HG03439 (cell line): ENCODE measurements around the gene CLCN2.

Experiments
- ATAC-seq: cut with Tn5 transposase; IDR thresholded peaks from one replicate; pipeline ENCODE4 v1.9.1; 2021; ENCODE audit warnings: mild to moderate bottlenecking, moderate library complexity; ENCODE audit not compliant: unreplicated experiment

CLCN2 gene

DNA sequence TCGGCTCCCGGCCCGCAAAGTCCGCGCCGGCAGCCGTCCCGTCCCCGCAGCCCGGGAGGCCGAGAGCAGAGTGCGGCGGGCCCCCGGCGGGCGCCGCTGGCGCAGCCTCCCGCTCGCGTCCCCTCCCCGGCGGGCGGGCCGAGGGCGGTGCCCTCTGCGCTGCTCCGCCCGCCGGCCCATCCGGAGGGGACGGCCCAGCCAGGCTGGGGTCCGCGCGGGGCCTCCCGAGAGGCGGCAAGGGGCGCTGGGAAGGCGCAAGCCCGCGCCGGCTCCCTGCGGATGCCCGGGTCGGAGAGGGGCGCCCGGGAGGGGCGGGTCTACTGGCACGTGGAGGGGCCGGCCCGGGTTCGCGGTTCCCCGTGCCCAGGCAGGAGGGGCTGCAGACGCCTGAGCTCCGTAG lies at the start of gene CLCN2, which contains the start of gene POLR2H:
Gene CLCN2, minus strand, starts transcription at position 74 of the 400 bp plus-strand sequence. CDS start 126 bp downstream, outside the sequence.
Gene POLR2H, plus strand, starts transcription at position 179 of the 400 bp plus-strand sequence. CDS start 1,783 bp downstream, outside the sequence.
- no peak for ATAC-seq

DNA sequence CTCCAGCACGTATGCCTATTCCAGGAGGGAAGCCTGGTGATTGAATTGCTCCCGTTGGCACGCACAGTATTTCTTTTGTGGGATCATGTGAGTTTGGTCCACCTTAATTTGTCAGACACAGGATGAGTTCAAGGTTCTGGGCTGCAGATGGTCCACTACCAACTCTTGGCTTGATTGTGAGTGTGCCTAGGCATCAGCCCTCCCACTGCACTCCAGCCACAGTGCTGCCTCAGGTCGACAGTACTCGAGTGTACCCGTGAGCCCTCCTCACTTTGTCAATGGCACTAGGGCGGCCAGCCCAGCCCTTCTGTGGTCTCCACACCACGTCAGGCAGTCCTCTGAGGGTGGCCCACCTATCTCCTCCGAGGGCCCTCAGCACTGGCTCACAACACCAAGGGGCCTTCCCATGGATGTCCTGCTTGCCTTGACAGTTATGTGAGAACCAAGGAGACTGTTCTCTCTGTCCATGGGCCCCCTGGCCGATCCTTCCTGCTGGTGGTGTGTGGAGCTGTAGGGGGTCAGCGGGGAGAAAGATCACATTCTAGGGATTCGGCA lies 48.6 kb upstream of the CLCN2 start:
- ATAC-seq: no peak

- no peak for ATAC-seq
These were observed 48.0 kb upstream of the CLCN2 start for GRCh38 chr3:184409331-184409926.

- ATAC-seq: no peak
These were observed 43.9 kb upstream of the CLCN2 start for GRCh38 chr3:184405075-184406030.

- ATAC-seq: no peak
These were observed 38.0 kb upstream of the CLCN2 start for GRCh38 chr3:184399410-184399809.

DNA sequence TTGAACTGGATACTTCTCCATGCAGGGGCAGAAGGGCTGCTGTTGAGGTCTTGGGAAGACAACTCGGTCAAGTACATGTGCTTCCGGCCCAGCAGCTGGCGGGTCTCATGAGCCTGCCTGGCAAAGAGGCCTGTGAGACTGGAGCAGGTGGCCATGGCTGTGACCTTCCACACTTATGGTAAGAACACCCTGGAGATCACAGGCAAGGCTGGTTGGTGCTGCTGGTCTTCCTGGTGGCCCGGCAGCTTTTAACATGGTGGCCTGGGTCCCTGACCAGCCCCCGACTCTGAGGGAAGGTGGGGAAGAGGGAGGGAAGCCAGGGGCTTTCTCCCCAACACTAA lies 33.9 kb upstream of the CLCN2 start:
- ATAC-seq: no peak

DNA sequence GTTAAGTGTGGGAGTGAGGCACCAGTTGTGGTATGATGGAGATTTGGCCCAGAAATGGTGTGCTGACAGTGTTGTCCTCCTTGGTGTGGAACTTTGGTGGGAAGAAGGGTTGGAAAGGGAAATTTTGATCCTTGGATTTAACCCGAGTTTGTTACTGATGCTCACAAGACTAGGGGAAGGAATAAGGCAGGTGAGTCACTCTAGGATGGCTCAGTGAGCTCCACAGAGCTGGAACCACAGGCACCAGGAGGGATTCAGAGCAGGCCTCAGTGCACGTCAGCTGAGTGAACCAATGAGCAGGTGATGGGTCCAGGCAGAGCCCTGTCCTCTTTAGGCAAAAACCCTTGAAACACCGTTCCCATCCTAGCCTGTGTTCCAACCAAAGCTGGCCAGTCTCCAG lies 29.9 kb upstream of the CLCN2 start:
- ATAC-seq: no peak

GRCh38 chr3:184389935-184390528 lies 28.6 kb upstream of the CLCN2 start:
- ATAC-seq: no peak

- no peak for ATAC-seq
These were observed 28.0 kb upstream of the CLCN2 start for GRCh38 chr3:184389384-184389783.

DNA sequence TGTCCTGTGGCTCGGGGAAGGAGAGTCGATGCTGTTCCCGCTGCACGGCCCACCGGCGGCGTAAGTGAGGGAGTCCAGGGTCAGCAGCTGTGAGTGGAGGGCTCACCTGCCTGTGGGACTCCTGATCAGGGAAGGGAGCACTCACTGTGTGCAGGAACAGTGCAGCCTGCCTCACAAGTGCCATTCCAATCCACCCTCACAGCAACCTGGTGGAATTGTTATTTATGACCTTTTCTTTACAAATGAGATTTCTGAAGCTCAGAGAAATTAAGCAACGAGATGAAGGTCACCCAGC lies 27.5 kb upstream of the CLCN2 start:
- ATAC-seq: no peak

- no peak for ATAC-seq
These were observed 26.9 kb upstream of the CLCN2 start for GRCh38 chr3:184388164-184388935.

DNA sequence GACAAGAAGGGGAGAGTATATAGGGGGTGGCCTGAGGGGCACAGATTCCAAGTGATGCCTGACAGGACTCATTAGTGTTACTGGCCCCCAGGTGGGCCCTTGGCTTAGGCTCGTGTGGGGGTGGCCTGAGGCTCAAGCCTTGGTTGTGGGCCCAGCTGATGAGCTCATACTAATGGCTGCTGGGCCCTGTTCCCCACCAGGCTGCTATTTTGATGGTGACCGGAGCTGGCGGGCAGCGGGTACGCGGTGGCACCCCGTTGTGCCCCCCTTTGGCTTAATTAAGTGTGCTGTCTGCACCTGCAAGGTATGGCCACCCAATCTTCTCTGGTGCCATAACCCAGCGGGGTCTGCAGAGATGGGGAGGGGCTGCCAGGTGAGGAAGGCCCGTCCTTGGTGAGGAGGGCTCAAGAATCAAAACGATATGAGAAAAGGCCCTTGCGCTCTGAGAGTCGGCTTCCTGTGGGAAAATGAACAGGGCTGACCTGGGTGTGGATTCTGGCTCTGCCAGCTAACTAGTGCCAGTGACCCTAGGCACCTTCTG lies 25.8 kb upstream of the CLCN2 start:
- no peak for ATAC-seq

- no peak for ATAC-seq
These were observed 24.8 kb upstream of the CLCN2 start for GRCh38 chr3:184386047-184386806.

- ATAC-seq: no peak
These were observed 23.5 kb upstream of the CLCN2 start for GRCh38 chr3:184384856-184385422.

DNA sequence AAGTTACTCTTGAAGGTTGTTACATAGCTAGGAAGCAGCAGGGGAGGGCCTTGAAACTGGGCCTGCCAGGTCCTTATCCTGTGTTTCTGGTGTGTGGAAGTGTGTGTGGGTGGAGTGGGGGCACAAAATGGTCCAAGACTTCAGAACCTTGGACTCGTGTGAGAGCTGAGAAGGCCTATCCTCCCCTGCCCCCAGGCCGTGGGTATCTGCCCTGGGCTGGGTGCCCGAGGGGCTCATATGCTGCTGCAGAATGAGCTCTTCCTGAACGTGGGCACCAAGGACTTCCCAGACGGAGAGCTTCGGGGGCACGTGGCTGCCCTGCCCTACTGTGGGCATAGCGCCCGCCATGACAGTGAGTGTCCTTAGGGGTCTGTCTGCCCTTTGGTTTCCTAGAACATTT lies 22.9 kb upstream of the CLCN2 start:
- no peak for ATAC-seq

DNA sequence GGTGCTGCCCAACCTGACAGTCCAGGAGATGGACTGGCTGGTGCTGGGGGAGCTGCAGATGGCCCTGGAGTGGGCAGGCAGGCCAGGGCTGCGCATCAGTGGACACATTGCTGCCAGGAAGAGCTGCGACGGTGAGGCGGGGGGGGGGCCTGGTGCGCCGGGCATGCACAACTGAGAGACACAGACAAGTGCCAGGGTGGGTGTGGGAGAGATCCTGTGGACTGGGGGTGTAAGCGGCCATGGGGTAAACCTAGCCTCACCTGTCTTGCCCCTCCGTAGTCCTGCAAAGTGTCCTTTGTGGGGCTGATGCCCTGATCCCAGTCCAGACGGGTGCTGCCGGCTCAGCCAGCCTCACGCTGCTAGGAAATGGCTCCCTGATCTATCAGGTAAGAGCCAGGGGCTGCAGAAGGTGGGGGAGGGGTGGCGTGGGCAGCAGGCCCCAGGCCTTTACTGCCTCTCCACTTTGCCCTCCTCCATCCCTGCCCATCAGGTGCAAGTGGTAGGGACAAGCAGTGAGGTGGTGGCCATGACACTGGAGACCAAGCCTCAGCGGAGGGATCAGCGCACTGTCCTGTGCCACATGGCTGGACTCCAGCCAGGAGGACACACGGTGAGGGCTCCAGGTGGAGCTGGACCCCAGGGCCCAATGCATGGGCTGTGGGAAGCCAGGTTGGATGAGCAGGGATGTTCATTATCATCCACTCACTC lies 21.8 kb upstream of the CLCN2 start:
- no peak for ATAC-seq

DNA sequence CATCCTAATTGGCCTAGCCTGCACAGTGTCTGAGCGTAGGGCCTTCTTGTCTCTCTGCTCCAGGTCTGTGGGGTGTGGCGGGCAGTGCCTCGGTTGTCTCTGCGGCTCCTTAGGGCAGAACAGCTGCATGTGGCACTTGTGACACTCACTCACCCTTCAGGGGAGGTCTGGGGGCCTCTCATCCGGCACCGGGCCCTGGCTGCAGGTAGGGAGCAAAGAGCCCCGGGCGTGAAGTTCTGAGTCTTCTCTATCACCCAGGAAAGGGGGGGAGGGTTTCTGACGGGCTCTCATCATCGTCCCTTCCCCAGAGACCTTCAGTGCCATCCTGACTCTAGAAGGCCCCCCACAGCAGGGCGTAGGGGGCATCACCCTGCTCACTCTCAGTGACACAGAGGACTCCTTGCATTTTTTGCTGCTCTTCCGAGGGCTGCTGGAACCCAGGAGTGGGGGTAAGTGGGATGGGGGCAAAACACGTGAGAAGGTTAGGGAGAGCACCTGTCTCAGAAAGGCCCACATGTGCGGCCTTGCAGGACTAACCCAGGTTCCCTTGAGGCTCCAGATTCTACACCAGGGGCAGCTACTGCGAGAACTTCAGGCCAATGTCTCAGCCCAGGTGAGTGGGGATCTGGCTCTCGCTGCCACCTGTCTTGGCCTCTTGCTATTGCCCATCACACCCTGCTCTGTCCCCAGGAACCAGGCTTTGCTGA lies 21.1 kb upstream of the CLCN2 start:
- no peak for ATAC-seq
